GM23338 (cell line): ENCODE results near the gene RASAL3.

Experiments used
- CREB1 ChIP-seq: fragments of 250-450 bp; sonication (Bioruptor Pico); IDR thresholded peaks from 2 replicates; pipeline ENCODE4 v1.5.0; 2020; ENCODE audit warnings: low read depth, mild to moderate bottlenecking, moderate library complexity
- CTCF ChIP-seq, 2 experiments: fragments of 200-600 bp in 1 of 2; sonication (generic) in 1 of 2; conservative IDR thresholded peaks; 2 replicates each; pipeline versions ENCODE4 v1.5.1 to v1.6.1; 2016 to 2017; ENCODE audit warnings: antibody characterized with exemption in 2 of 2, low read depth in 2 of 2, mild to moderate bottlenecking in 2 of 2, moderate library complexity in 1 of 2
- EZH2 ChIP-seq: fragments of 200-600 bp; sonication (generic); IDR thresholded peaks from one replicate; pipeline ENCODE4 v1.8.0; 2017; ENCODE audit warnings: antibody characterized with exemption, mild to moderate bottlenecking, low read depth; ENCODE audit not compliant: unreplicated experiment
- EZH2phosphoT487 ChIP-seq: fragments of 200-600 bp; sonication (generic); IDR thresholded peaks from one replicate; pipeline ENCODE4 v1.8.1; 2018; ENCODE audit warnings: antibody characterized with exemption; ENCODE audit not compliant: unreplicated experiment
- POLR2AphosphoS5 ChIP-seq: IDR thresholded peaks from 2 replicates; pipeline ENCODE4 v1.6.1; 2016; ENCODE audit warnings: antibody characterized with exemption, low read depth
- STAT1 ChIP-seq: IDR thresholded peaks from one replicate; pipeline ENCODE4 v1.6.1; 2016; ENCODE audit warnings: antibody characterized with exemption; ENCODE audit not compliant: unreplicated experiment
- ZNF331 ChIP-seq: fragments of 250-450 bp; sonication (Bioruptor Pico); IDR thresholded peaks from 2 replicates; pipeline ENCODE4 v1.5.0; 2020; ENCODE audit warnings: low read depth, mild to moderate bottlenecking, moderate library complexity
- TF ChIP-seq, protein P1 (sequence below): IDR thresholded peaks from 2 replicates; pipeline ENCODE4 v1.6.1; 2016; ENCODE audit warnings: antibody characterized with exemption
- TF ChIP-seq, protein P2 (sequence below): IDR thresholded peaks from one replicate; pipeline ENCODE4 v1.6.1; 2018; ENCODE audit warnings: antibody characterized with exemption; ENCODE audit not compliant: unreplicated experiment

GRCh38 chr19:15430526-15431120 lies 33.7 kb downstream of the RASAL3 start:
- TF ChIP-seq, protein P1, sequence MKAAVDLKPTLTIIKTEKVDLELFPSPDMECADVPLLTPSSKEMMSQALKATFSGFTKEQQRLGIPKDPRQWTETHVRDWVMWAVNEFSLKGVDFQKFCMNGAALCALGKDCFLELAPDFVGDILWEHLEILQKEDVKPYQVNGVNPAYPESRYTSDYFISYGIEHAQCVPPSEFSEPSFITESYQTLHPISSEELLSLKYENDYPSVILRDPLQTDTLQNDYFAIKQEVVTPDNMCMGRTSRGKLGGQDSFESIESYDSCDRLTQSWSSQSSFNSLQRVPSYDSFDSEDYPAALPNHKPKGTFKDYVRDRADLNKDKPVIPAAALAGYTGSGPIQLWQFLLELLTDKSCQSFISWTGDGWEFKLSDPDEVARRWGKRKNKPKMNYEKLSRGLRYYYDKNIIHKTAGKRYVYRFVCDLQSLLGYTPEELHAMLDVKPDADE: no peak
- no peak for TF ChIP-seq CTCF (conservative IDR thresholded peaks at IDR 0.05; ENCODE audit: low read depth in 2 of 2)
- TF ChIP-seq CREB1 (CRISPR knock-in tag): no peak
- no peak for TF ChIP-seq EZH2phosphoT487
- TF ChIP-seq EZH2: no peak
- TF ChIP-seq, protein P2, sequence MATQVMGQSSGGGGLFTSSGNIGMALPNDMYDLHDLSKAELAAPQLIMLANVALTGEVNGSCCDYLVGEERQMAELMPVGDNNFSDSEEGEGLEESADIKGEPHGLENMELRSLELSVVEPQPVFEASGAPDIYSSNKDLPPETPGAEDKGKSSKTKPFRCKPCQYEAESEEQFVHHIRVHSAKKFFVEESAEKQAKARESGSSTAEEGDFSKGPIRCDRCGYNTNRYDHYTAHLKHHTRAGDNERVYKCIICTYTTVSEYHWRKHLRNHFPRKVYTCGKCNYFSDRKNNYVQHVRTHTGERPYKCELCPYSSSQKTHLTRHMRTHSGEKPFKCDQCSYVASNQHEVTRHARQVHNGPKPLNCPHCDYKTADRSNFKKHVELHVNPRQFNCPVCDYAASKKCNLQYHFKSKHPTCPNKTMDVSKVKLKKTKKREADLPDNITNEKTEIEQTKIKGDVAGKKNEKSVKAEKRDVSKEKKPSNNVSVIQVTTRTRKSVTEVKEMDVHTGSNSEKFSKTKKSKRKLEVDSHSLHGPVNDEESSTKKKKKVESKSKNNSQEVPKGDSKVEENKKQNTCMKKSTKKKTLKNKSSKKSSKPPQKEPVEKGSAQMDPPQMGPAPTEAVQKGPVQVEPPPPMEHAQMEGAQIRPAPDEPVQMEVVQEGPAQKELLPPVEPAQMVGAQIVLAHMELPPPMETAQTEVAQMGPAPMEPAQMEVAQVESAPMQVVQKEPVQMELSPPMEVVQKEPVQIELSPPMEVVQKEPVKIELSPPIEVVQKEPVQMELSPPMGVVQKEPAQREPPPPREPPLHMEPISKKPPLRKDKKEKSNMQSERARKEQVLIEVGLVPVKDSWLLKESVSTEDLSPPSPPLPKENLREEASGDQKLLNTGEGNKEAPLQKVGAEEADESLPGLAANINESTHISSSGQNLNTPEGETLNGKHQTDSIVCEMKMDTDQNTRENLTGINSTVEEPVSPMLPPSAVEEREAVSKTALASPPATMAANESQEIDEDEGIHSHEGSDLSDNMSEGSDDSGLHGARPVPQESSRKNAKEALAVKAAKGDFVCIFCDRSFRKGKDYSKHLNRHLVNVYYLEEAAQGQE: no peak
- no peak for TF ChIP-seq STAT1
- no peak for TF ChIP-seq POLR2AphosphoS5
- TF ChIP-seq ZNF331: no peak
